HG03521 (cell line): ENCODE measurements around the gene OXGR1.

ENCODE experiments used
- ATAC-seq: cut with Tn5 transposase; IDR thresholded peaks from one replicate; pipeline ENCODE4 v1.9.1; 2021; ENCODE audit warnings: mild to moderate bottlenecking, moderate library complexity; ENCODE audit not compliant: unreplicated experiment

OXGR1 gene

GRCh38 chr13:96966415-96967102 is 27.7 kb downstream of the OXGR1 start:
- ATAC-seq: no peak

- no peak for ATAC-seq
Observed at GRCh38 chr13:96963786-96964475, 30.3 kb downstream of the OXGR1 start.

DNA sequence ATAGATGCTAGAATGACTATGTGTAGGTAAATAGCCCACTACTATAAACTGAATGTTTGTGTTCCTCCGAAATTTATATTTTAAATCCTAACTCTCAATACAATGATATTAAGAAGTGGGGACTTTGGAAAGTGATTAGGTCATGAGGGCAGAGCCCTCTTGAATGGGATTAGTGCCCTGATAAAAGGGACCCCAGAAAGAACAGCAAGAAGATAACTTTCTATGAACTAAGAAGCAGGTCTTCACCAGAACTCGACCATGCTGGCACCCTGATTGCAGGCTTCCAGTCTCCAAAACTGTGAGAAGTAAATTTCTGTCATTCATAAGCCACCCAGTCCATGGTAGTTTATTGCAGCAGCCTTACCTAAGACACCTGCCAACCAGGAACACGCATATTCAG is 33.9 kb downstream of the OXGR1 start:
- no peak for ATAC-seq

DNA sequence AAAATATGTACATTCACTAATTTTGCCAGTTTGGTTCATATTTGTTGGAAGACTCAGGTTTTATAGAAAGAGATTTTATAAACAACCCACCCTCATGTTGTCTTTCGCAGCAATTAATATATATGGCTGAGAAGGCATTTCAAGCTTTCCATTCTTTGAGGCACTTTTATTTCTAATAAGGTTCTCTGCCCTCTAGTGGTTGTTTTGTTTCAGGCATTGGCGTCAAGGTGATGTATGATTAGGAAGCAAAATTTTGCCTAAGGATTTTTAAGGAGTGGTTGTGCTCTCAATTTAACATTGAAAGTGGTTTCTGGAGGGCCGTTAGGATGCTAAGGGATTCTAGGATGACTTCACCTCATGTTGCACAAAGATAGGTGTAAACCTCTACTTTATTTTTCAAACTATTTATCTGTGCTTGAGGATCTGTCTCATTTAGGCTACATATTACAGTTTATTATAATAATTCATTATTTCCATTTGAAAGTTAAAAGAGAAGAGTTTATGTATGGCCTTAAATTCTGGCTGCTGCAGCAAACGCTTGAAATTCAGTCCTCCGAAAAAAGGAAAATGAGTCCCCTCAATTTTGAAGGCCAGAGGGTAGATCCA is 35.9 kb downstream of the OXGR1 start:
- ATAC-seq: no peak

GRCh38 chr13:96952595-96952994 is 41.7 kb downstream of the OXGR1 start:
- no peak for ATAC-seq

DNA sequence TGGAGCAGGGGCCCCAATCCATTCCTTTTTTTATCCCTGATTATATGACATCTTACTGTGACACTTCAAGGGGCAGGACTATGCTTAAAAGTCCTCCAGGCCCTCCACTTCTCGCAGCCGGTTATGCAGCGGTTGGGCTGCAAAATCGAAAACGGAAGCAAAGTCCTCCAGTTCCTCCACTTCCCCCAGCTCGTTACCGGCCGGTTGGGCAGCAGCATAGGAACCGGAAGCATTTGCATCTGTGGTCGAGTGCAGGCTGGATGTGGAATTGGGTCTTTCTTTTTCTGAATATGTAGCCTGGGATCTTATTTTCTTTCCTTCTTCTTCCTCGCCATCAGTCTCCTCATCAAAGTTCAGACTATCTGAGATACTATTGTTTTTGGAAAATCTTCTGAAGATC is 46.1 kb downstream of the OXGR1 start:
- no peak for ATAC-seq

DNA sequence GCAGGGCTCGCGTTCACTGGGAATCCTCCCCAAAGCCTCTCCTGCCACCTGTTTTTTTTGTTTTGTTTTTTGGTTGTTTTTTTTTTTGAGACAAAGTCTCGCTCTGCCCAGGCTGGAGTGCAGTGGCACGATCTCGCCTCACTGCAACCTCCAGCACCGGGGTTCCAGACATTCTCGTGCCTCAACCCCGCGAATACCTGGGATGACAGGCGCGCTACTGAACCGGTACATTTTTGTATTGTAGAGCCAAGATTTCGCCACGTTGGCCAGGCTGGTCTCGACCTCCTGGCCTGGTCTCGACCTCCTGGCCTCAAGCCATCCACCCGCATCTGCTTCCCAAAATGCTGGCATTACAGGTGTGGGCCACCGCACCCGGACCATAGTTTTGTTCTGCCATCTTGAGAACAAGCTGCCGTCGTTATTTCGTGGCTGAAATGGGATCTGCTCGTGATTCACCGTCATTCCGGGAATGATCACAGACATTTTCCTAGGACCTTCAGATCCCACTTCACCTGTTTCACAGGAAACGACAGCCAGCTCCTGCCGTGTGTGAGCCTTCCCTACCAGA is 46.8 kb downstream of the OXGR1 start:
- ATAC-seq: no peak

- ATAC-seq: no peak
Observed at GRCh38 chr13:96946709-96947311, 47.5 kb downstream of the OXGR1 start.

GRCh38 chr13:96940961-96941360 is 53.3 kb downstream of the OXGR1 start:
- no peak for ATAC-seq

- ATAC-seq: no peak
Observed at GRCh38 chr13:96935901-96936300, 58.4 kb downstream of the OXGR1 start.
